K562 (cell line): ENCODE measurements around the gene SART3. TPM values are rescaled to one million over a fixed set of nuclear protein-coding genes. Genes with fewer than 3 reads are reported as not detected.

Experiments used
- CREM ChIP-seq: IDR thresholded peaks from 2 replicates; pipeline ENCODE4 v1.6.1; 2014; ENCODE audit warnings: antibody characterized with exemption, low read depth
- CSDE1 ChIP-seq, 2 experiments: fragments of 450-650 bp; IDR thresholded peaks; 2 replicates each; pipeline ENCODE4 v1.6.1; 2016; ENCODE audit warnings: mild to moderate bottlenecking in 1 of 2
- DIDO1 ChIP-seq: fragments of 450-650 bp; IDR thresholded peaks from 2 replicates; pipeline ENCODE4 v1.6.1; 2016; ENCODE audit warnings: low read depth, missing biosample characterization, missing genetic modification characterization
- EGR1 ChIP-seq: fragments of 450-650 bp; conservative IDR thresholded peaks from 2 replicates; pipeline ENCODE4 v1.6.1; 2017; ENCODE audit warnings: mild to moderate bottlenecking
- ELF4 ChIP-seq: fragments of 450-650 bp; formaldehyde crosslinking; IDR thresholded peaks from 2 replicates; pipeline ENCODE4 v1.4.0; 2022; ENCODE audit warnings: missing genetic modification characterization
- EP300 ChIP-seq: IDR thresholded peaks from 2 replicates; pipeline ENCODE4 v1.6.1; 2012; ENCODE audit warnings: low read length, improper control_type of control experiment
- EP400 ChIP-seq: fragments of 450-650 bp; IDR thresholded peaks from 2 replicates; pipeline ENCODE4 v1.6.1; 2017; ENCODE audit warnings: antibody characterized with exemption, mild to moderate bottlenecking, moderate library complexity
- FOXP1 ChIP-seq: sonication (generic); formaldehyde crosslinking; IDR thresholded peaks from 2 replicates; pipeline ENCODE4 v1.8.0; 2022; ENCODE audit warnings: mild to moderate bottlenecking, missing genetic modification reagents
- JUN ChIP-seq, 2 experiments: sonication (generic) in 1 of 2; formaldehyde crosslinking in 1 of 2; IDR thresholded peaks; 2 replicates each; pipeline versions ENCODE4 v1.6.1 to v1.8.0; 2012 to 2022; ENCODE audit warnings: borderline replicate concordance in 2 of 2, mild to moderate bottlenecking in 2 of 2, improper control_type of control experiment in 1 of 2, low read depth in 1 of 2, low read length in 1 of 2, missing genetic modification reagents in 1 of 2
- JUNB ChIP-seq: fragments of 450-650 bp; formaldehyde crosslinking; conservative IDR thresholded peaks from 2 replicates; pipeline ENCODE4 v1.4.0; 2020; ENCODE audit warnings: mild to moderate bottlenecking
- KLF13 ChIP-seq: fragments of 450-650 bp; IDR thresholded peaks from 2 replicates; pipeline ENCODE4 v1.6.1; 2016; ENCODE audit warnings: missing genetic modification characterization, low read depth, mild to moderate bottlenecking, missing compliant biosample characterization, moderate library complexity, borderline replicate concordance
- MLLT1 ChIP-seq, 2 experiments: fragments of 450-650 bp; IDR thresholded peaks; 2 replicates each; pipeline ENCODE4 v1.6.1; 2016
- MXD1 ChIP-seq: fragments of 250-450 bp; sonication (Bioruptor Pico); IDR thresholded peaks from 2 replicates; pipeline ENCODE4 v1.8.0; 2021; ENCODE audit warnings: borderline replicate concordance, mild to moderate bottlenecking, moderate library complexity; ENCODE audit not compliant: poor library complexity, severe bottlenecking
- PHF21A ChIP-seq: fragments of 450-650 bp; IDR thresholded peaks from 2 replicates; pipeline ENCODE4 v1.6.1; 2017; ENCODE audit warnings: low read depth, borderline replicate concordance
- RAD51 ChIP-seq: fragments of 450-650 bp; IDR thresholded peaks from 2 replicates; pipeline ENCODE4 v1.7.1; 2016; ENCODE audit warnings: low read depth, mild to moderate bottlenecking, borderline replicate concordance
- RBFOX2 ChIP-seq: fragments of 200-400 bp; formaldehyde crosslinking; IDR thresholded peaks from 2 replicates; pipeline ENCODE4 v1.6.1; 2017; ENCODE audit warnings: low read depth, mild to moderate bottlenecking, low read length, moderate library complexity
- RBM22 ChIP-seq: fragments of 200-400 bp; formaldehyde crosslinking; IDR thresholded peaks from 2 replicates; pipeline ENCODE4 v1.6.1; 2018; ENCODE audit warnings: low read length, low read depth; ENCODE audit not compliant: poor library complexity, severe bottlenecking
- RCOR1 ChIP-seq, 2 experiments: IDR thresholded peaks; 2 replicates each; pipeline ENCODE4 v1.6.1; 2012; ENCODE audit warnings: low read depth in 2 of 2, low read length in 2 of 2, borderline replicate concordance in 1 of 2, improper control_type of control experiment in 1 of 2
- RUNX1 ChIP-seq: sonication (generic); IDR thresholded peaks from 2 replicates; pipeline ENCODE4 v1.6.1; 2016; ENCODE audit warnings: antibody characterized with exemption, low read depth
- SAP30 ChIP-seq: fragments of 200-600 bp; sonication (generic); IDR thresholded peaks from 2 replicates; pipeline ENCODE4 v1.6.1; 2012; ENCODE audit warnings: borderline replicate concordance, low read depth, mild to moderate bottlenecking, moderate library complexity, low read length, control low read depth, inconsistent platforms; ENCODE audit not compliant: insufficient read depth, poor library complexity, severe bottlenecking
- SMAD1 ChIP-seq: fragments of 150-350 bp; IDR thresholded peaks from 2 replicates; pipeline ENCODE4 v1.6.1; 2014; ENCODE audit warnings: low read length, low read depth; ENCODE audit not compliant: partially characterized antibody
- SRSF3 ChIP-seq: fragments of 200-400 bp; formaldehyde crosslinking; IDR thresholded peaks from 2 replicates; pipeline ENCODE4 v1.6.1; 2016; ENCODE audit warnings: mild to moderate bottlenecking, low read length, moderate library complexity; ENCODE audit not compliant: insufficient read depth
- TBP ChIP-seq: optimal IDR thresholded peaks from 2 replicates; pipeline ENCODE3; 2011; ENCODE audit warnings: low read depth, low read length, improper control_type of control experiment
- TCFL5 ChIP-seq: fragments of 250-450 bp; sonication (Bioruptor Pico); conservative IDR thresholded peaks from 2 replicates; pipeline ENCODE4 v1.6.1; 2021; ENCODE audit warnings: mild to moderate bottlenecking, moderate library complexity, matching md5 sums
- U2AF2 ChIP-seq: fragments of 200-400 bp; formaldehyde crosslinking; optimal IDR thresholded peaks from 2 replicates; pipeline ENCODE3; 2017; ENCODE audit warnings: low read depth, mild to moderate bottlenecking, low read length
- ZC3H4 ChIP-seq: sonication (generic); formaldehyde crosslinking; IDR thresholded peaks from 2 replicates; pipeline ENCODE4 v1.9.0; 2021; ENCODE audit warnings: missing genetic modification reagents, borderline replicate concordance
- ZEB2 ChIP-seq: fragments of 450-650 bp; IDR thresholded peaks from 2 replicates; pipeline ENCODE4 v1.6.1; 2016
- ZNF24 ChIP-seq: fragments of 450-650 bp; IDR thresholded peaks from 2 replicates; pipeline ENCODE4 v1.6.1; 2016
- polyA plus RNA-seq, 8 experiments: library from polyadenylated mRNA; depleted of rRNA in 4 of 8; stranded (reverse) in 5 of 8; unstranded in 3 of 8; fragments of >200 nt; fragmentation: Nextera tagmentation in 2 of 8; fragmentation: Illumina TruSeq in 1 of 8; extraction: Ambion mirVana in 2 of 8; extraction: Trizol in 1 of 8; gene quantifications; 2 replicates each; pipeline versions ENCODE4 v1.2.1 to v1.2.3, GENCODE V29; 2011 to 2014; ENCODE audit warnings: inconsistent platforms in 1 of 8, missing spikeins in 1 of 8
- total RNA-seq, 7 experiments: library from RNA; depleted of rRNA in 6 of 7; stranded (reverse); fragments of >200 nt in 6 of 7; fragmentation: Illumina TruSeq in 2 of 7; extraction: Trizol in 2 of 7; gene quantifications; 2 replicates each; pipeline versions ENCODE4 v1.2.1 to v1.2.3, GENCODE V29; 2011 to 2021; ENCODE audit warnings: low replicate concordance in 1 of 7

The SART3 gene
- total and polyA plus RNA-seq, 9 of the 15 experiments (the other 6 are each of a cell fraction or from before 2014, with no cell fraction given), result 8.9 to 167 (median 56.7) TPM

GRCh38 chr12:108562348-108563135, 1.6 kb upstream of the SART3 start, which contains the start of gene ISCU (continued):
- TF ChIP-seq CREM (peak; percentile 99), SRSF3 (no peak), TCFL5 (CRISPR knock-in tag) (no peak), RUNX1 (no peak), JUNB (CRISPR knock-in tag) (peak; percentile 76), DIDO1 (tag) (0 out of 2 replicates have a peak, but pooled peaks have one; percentile 14), PHF21A (no peak), ZNF24 (peak; percentile 74), TBP (peak; percentile 86), EP300 (no peak), EP400 (peak; percentile 13; the same call in 1 of the 2 replicates), SAP30 (peak; percentile 55), RBFOX2 (peak; percentile 95), ZC3H4 (CRISPR knock-in tag) (0 out of 2 replicates have a peak, but pooled peaks have one; percentile 63), MLLT1 (IDR thresholded peaks at IDR 0.05) (0 out of 4 replicates have a peak, but pooled peaks of 1 of the 2 experiments have one; percentile 13), RCOR1 (IDR thresholded peaks at IDR 0.05; ENCODE audit: borderline replicate concordance in 1 of 2, low read depth in 2 of 2, low read length in 2 of 2) (no peak), EGR1 (peak; percentile 51; the same call in 1 of the 2 replicates), U2AF2 (no peak), KLF13 (peak; percentile 30; the same call in 1 of the 2 replicates), FOXP1 (peak; percentile 66; the same call in 1 of the 2 replicates), CSDE1 (IDR thresholded peaks at IDR 0.05) (peak in 1 of 2 experiments; percentile 72; a peak in 1 of 4 replicates), RBM22 (no peak), ZEB2 (no peak), ELF4 (CRISPR knock-in tag) (no peak), JUN (IDR thresholded peaks at IDR 0.05; ENCODE audit: borderline replicate concordance, low read depth, low read length) (peak; percentile 52; the same call in 1 of the 2 replicates), JUN (CRISPR knock-in tag; IDR thresholded peaks at IDR 0.05; ENCODE audit: borderline replicate concordance) (peak; percentile 70; the same call in 1 of the 2 replicates), RAD51 (no peak), SMAD1 (no peak), MXD1 (CRISPR knock-in tag) (peak; percentile 28)
